H1 (cell line): ENCODE data around the gene GALNT17. TPM values are rescaled to one million over a fixed set of nuclear protein-coding genes. Genes with fewer than 3 reads are reported as not detected.

Experiments
- CTCF ChIA-PET: fragments of 300-600 bp; sonication (Branson Sonifier 250); formaldehyde crosslinking; loops from one replicate; lab custom pipeline; 2021; ENCODE audit not compliant: partially characterized antibody; lab: Charles Lee
- POLR2A ChIA-PET: fragments of 300-600 bp; sonication (Branson Sonifier 250); formaldehyde crosslinking; loops from one replicate; lab custom pipeline; 2021; ENCODE audit warnings: inconsistent platforms; ENCODE audit not compliant: partially characterized antibody; lab: Charles Lee
- DNase-seq, 2 experiments: peaks; one replicate each; pipeline versions ENCODE4 v3.0.0 to v3.0.0-alpha.2; 2010 to 2022; ENCODE audit warnings: low spot score in 2 of 2, low read depth in 1 of 2, mixed read lengths in 1 of 2
- FAIRE-seq: peaks from 2 replicates; lab custom pipeline; 2011; peaks lifted over from hg19 to GRCh38; lab: Jason Lieb, UNC
- H2AFZ ChIP-seq: 2 replicates; pipeline ENCODE4 v1.8.1; 2012; ENCODE audit warnings: low read length, inconsistent platforms
- H2AK5ac ChIP-seq: 2 replicates; pipeline ENCODE4 v1.6.1; 2013; ENCODE audit warnings: low read depth, low read length
- H2BK120ac ChIP-seq: replicated peaks from 2 replicates; pipeline ENCODE3; 2013; ENCODE audit warnings: low read depth, low read length, inconsistent platforms
- H2BK12ac ChIP-seq: 2 replicates; pipeline ENCODE4 v1.6.1; 2013; ENCODE audit warnings: low read depth, low read length
- H2BK15ac ChIP-seq: 2 replicates; pipeline ENCODE4 v1.6.1; 2013; ENCODE audit warnings: low read length
- H2BK20ac ChIP-seq: 2 replicates; pipeline ENCODE4 v1.6.1; 2013; ENCODE audit warnings: low read length
- H2BK5ac ChIP-seq: 2 replicates; pipeline ENCODE4 v1.6.1; 2013; ENCODE audit warnings: low read depth, low read length
- H3K14ac ChIP-seq: 2 replicates; pipeline ENCODE4 v1.6.1; 2013; ENCODE audit warnings: inconsistent platforms; ENCODE audit not compliant: insufficient read length
- H3K18ac ChIP-seq: 2 replicates; pipeline ENCODE4 v1.6.1; 2013; ENCODE audit warnings: low read length; ENCODE audit errors: extremely low read depth
- H3K23ac ChIP-seq: 2 replicates; pipeline ENCODE4 v1.6.1; 2013; ENCODE audit warnings: inconsistent platforms; ENCODE audit not compliant: insufficient read length
- H3K23me2 ChIP-seq: 2 replicates; pipeline ENCODE4 v1.6.1; 2013; ENCODE audit warnings: low read depth, low read length
- H3K27ac ChIP-seq: 2 replicates; pipeline ENCODE4 v1.6.1; 2011; ENCODE audit warnings: low read depth, low read length, inconsistent platforms
- H3K27me3 ChIP-seq, 4 experiments: replicated peaks in 1 of 4; 1 replicate in 1 of 4; 2 replicates in 3 of 4; pipeline versions ENCODE4 v1.6.1 to v1.8.1; 2011 to 2013; ENCODE audit warnings: low read length in 3 of 4, mild to moderate bottlenecking in 3 of 4, inconsistent platforms in 2 of 4, mixed read lengths in 2 of 4, moderate library complexity in 1 of 4; ENCODE audit not compliant: control insufficient read depth in 3 of 4, insufficient read depth in 3 of 4; ENCODE audit errors: extremely low read depth in 1 of 4
- H3K36me3 ChIP-seq, 4 experiments: 2 replicates each; pipeline versions ENCODE4 v1.6.1 to v1.8.1; 2011 to 2013; ENCODE audit warnings: mild to moderate bottlenecking in 4 of 4, low read length in 3 of 4, moderate library complexity in 2 of 4, control low read depth in 1 of 4, inconsistent platforms in 1 of 4; ENCODE audit not compliant: insufficient read depth in 4 of 4, control insufficient read depth in 2 of 4
- H3K4ac ChIP-seq: replicated peaks from 2 replicates; pipeline ENCODE3; 2013; ENCODE audit warnings: low read length, low read depth, mixed read lengths, inconsistent platforms; ENCODE audit not compliant: insufficient read length
- H3K4me1 ChIP-seq, 4 experiments: replicated peaks in 1 of 4; 1 replicate in 1 of 4; 2 replicates in 3 of 4; pipeline versions ENCODE4 v1.6.1 to v1.8.1; 2011 to 2013; ENCODE audit warnings: low read length in 3 of 4, inconsistent platforms in 2 of 4, mixed read lengths in 1 of 4; ENCODE audit not compliant: insufficient read depth in 4 of 4, control insufficient read depth in 3 of 4
- H3K4me2 ChIP-seq, 2 experiments: 2 replicates each; pipeline versions ENCODE4 v1.6.1 to v1.8.1; 2011 to 2013; ENCODE audit warnings: low read depth in 2 of 2, low read length in 2 of 2, control low read depth in 1 of 2, inconsistent platforms in 1 of 2, mild to moderate bottlenecking in 1 of 2; ENCODE audit not compliant: insufficient read depth in 1 of 2
- H3K4me3 ChIP-seq, 4 experiments: fragments of 200-600, 300-600 bp in 1 of 4; sonication (generic), shearing (Covaris generic), sonication (Bioruptor Twin) in 1 of 4; 2 replicates each; pipeline versions ENCODE4 v1.5.1 to v1.8.1; 2011 to 2016; ENCODE audit warnings: low read length in 4 of 4, low read depth in 3 of 4, control low read depth in 2 of 4, inconsistent platforms in 2 of 4, mild to moderate bottlenecking in 2 of 4, mixed read lengths in 1 of 4, moderate library complexity in 1 of 4; ENCODE audit not compliant: insufficient read depth in 2 of 4; ENCODE audit errors: extremely low read depth in 1 of 4
- H3K56ac ChIP-seq: replicated peaks from 2 replicates; pipeline ENCODE3; 2013; ENCODE audit warnings: low read depth, mild to moderate bottlenecking, mixed read lengths, low read length, inconsistent platforms; ENCODE audit not compliant: insufficient read length
- H3K79me1 ChIP-seq: 2 replicates; pipeline ENCODE4 v1.6.1; 2013; ENCODE audit warnings: low read depth, low read length, control low read depth
- H3K79me2 ChIP-seq, 2 experiments: 2 replicates each; pipeline versions ENCODE4 v1.6.1 to v1.8.1; 2012 to 2013; ENCODE audit warnings: low read length in 2 of 2, mild to moderate bottlenecking in 2 of 2, inconsistent platforms in 1 of 2; ENCODE audit not compliant: insufficient read depth in 2 of 2, control insufficient read depth in 1 of 2
- H3K9ac ChIP-seq, 4 experiments: replicated peaks in 1 of 4; 1 replicate in 1 of 4; 2 replicates in 3 of 4; pipeline versions ENCODE4 v1.6.1 to v1.8.1; 2011 to 2013; ENCODE audit warnings: low read depth in 3 of 4, low read length in 3 of 4, control low read depth in 2 of 4, mild to moderate bottlenecking in 2 of 4, moderate library complexity in 2 of 4, inconsistent platforms in 1 of 4; ENCODE audit errors: extremely low read depth in 1 of 4
- H3K9me3 ChIP-seq, 2 experiments: 2 replicates each; pipeline versions ENCODE4 v1.6.1 to v1.8.1; 2012 to 2013; ENCODE audit warnings: mild to moderate bottlenecking in 2 of 2, moderate library complexity in 2 of 2, control low read depth in 1 of 2, inconsistent platforms in 1 of 2, low read depth in 1 of 2, low read length in 1 of 2, mixed read lengths in 1 of 2; ENCODE audit not compliant: insufficient read depth in 2 of 2
- H4K20me1 ChIP-seq, 2 experiments: replicated peaks in 1 of 2; 2 replicates each; pipeline versions ENCODE3 to v1.8.1; 2011 to 2013; ENCODE audit warnings: inconsistent platforms in 2 of 2, low read length in 2 of 2, mild to moderate bottlenecking in 1 of 2; ENCODE audit not compliant: insufficient read depth in 2 of 2, control insufficient read depth in 1 of 2
- H4K5ac ChIP-seq: 2 replicates; pipeline ENCODE4 v1.6.1; 2013; ENCODE audit warnings: low read length, low read depth, mixed read lengths, inconsistent platforms; ENCODE audit not compliant: insufficient read length
- H4K8ac ChIP-seq: 2 replicates; pipeline ENCODE4 v1.8.0; 2013; ENCODE audit warnings: mild to moderate bottlenecking, moderate library complexity, low read length, inconsistent platforms; ENCODE audit not compliant: insufficient read depth; ENCODE audit errors: extremely low read depth
- H4K91ac ChIP-seq: replicated peaks from 2 replicates; pipeline ENCODE3; 2013; ENCODE audit warnings: low read length, mixed read lengths, inconsistent platforms; ENCODE audit not compliant: insufficient read length
- GTF2F1 ChIP-seq: IDR thresholded peaks from 2 replicates; pipeline ENCODE4 v1.6.1; 2012; ENCODE audit warnings: low read depth, low read length, improper control_type of control experiment, borderline replicate concordance
- KDM1A ChIP-seq: fragments of 200-600, 300-600 bp; sonication (generic); IDR thresholded peaks from 2 replicates; pipeline ENCODE4 v1.7.1; 2016; ENCODE audit warnings: mild to moderate bottlenecking, low read length, borderline replicate concordance
- NRF1 ChIP-seq: IDR thresholded peaks from 2 replicates; pipeline ENCODE4 v1.6.1; 2011; ENCODE audit warnings: mild to moderate bottlenecking, low read depth, low read length, improper control_type of control experiment
- RBBP5 ChIP-seq: IDR thresholded peaks from 2 replicates; pipeline ENCODE4 v1.7.1; 2012; ENCODE audit warnings: low read depth, mild to moderate bottlenecking, inconsistent platforms, low read length, moderate library complexity, borderline replicate concordance
- TCF12 ChIP-seq: IDR thresholded peaks from 2 replicates; pipeline ENCODE4 v1.6.1; 2011; ENCODE audit warnings: low read depth, mild to moderate bottlenecking, low read length
- WGBS, 2 experiments: shearing (Covaris generic) in 1 of 2; methylation state at CpG; one replicate each; pipeline versions ENCODE4 v1.1.6 to v1.1.7; 2013 to 2015; ENCODE audit warnings: low lambda C conversion rate in 2 of 2, mixed read lengths in 2 of 2, inconsistent platforms in 1 of 2, low coverage in 1 of 2, missing lambda C conversion rate in 1 of 2; ENCODE audit not compliant: insufficient replicate concordance in 2 of 2, insufficient coverage in 1 of 2, insufficient read length in 1 of 2; ENCODE audit errors: extremely low coverage in 1 of 2, missing lambda C conversion rate in 1 of 2; 5-methylcytosine and 5-hydroxymethylcytosine counted together
- polyA plus RNA-seq, 7 experiments: library from polyadenylated mRNA; depleted of rRNA in 3 of 7; stranded (reverse) in 5 of 7; unstranded in 2 of 7; fragments of >200 nt in 5 of 7; fragments of 200-250 nt in 2 of 7; gene quantifications; 1 replicate in 5 of 7; 2 replicates in 1 of 7; 4 replicates in 1 of 7; pipeline versions ENCODE4 v1.2.1 to v1.2.3, GENCODE V29; 2011 to 2013; ENCODE audit warnings: missing spikeins in 2 of 7, mixed read lengths in 2 of 7
- total RNA-seq: library from RNA; stranded (reverse); fragmentation: NEBNext Ultra II Directional; extraction: Animal tissue kit (Norgen Biotek cat#: 25700); gene quantifications from 2 replicates; pipeline ENCODE4 v1.2.1, GENCODE V29; 2021
- TF ChIP-seq, protein P1 (sequence below), 3 experiments: IDR thresholded peaks; 1 replicate in 2 of 3; 2 replicates in 1 of 3; pipeline versions ENCODE4 v1.5.1 to v1.6.1; 2011; ENCODE audit warnings: low read length in 3 of 3, mild to moderate bottlenecking in 3 of 3, inconsistent platforms in 2 of 3, low read depth in 1 of 3, moderate library complexity in 1 of 3; ENCODE audit not compliant: insufficient read depth in 1 of 3; ENCODE audit errors: control extremely low read depth in 1 of 3

Gene GALNT17
- total and polyA plus RNA-seq, 2 of the 8 experiments (the other 6 are each of a cell fraction or from before 2014, with no cell fraction given), result 37.7 to 47.0 TPM

DNA sequence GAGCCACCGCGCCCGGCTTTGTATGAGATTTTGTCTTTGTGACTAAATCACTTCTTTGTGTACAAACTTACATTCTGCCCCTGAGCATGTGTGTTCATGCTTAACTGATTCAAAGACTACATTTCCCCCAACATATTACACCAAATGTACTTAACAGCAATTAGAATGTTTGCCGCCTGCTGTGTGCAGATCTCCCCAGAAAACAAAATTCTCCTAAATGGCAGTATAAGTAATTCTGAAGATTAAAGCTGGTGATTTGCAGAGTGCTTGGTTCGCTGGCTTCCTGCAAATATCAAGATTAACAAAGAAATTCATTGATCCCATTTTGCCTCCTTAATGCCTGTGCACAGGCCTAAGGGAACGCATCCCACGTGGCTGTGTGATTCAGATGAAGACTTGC is 230.3 kb downstream of the GALNT17 start:
- Histone ChIP-seq H3K4me2 (no peak overlapping the region), H3K56ac (no peak overlapping the region), H2AK5ac (no peak overlapping the region; the same call in 1 of the 2 replicates), H3K18ac (no peak overlapping the region), H4K91ac (no peak overlapping the region), H3K23me2 (no peaks in the 10 kb centered on the region), H2BK20ac (no peak overlapping the region), H4K20me1 (no peaks in the 10 kb centered on the region), H3K4me3 (no peak overlapping the region), H3K27ac (no peak overlapping the region), H3K14ac (no peak overlapping the region), H2BK12ac (no peak overlapping the region), H3K4ac (no peak overlapping the region), H2AFZ (no peak overlapping the region), H2BK15ac (no peak overlapping the region), H3K9me3 (peaks cover 3 to 6% of the 10 kb centered on the region in 2 experiments; a peak in 1 of 4 replicates), H3K9ac (no peak overlapping the region), H3K36me3 (no peaks in the 10 kb centered on the region), H3K79me1 (peaks cover 3% of the 10 kb centered on the region; the same call in 1 of the 2 replicates), H3K4me1 (peaks cover 4 to 10% (median 6%) of the 10 kb centered on the region in 4 experiments; a peak in 5 of 7 replicates), H3K79me2 (peaks cover 0 to 51% of the 10 kb centered on the region in 2 experiments; a peak in 2 of 4 replicates), H3K27me3 (no peaks in the 10 kb centered on the region), H2BK5ac (no peak overlapping the region), H4K5ac (no peak overlapping the region), H2BK120ac (no peak overlapping the region), H3K23ac (no peak overlapping the region), H4K8ac (no peak overlapping the region)
- ChIA-PET CTCF (no interaction called here), POLR2A (no interaction called here)
- WGBS, 2 experiments, result 85% methylated on average over 7 of the region's 7 CpGs; no CpG with 5 or more reads in 1 of the 2 experiments
- DNase-seq (no peak), FAIRE-seq (no peak)
- TF ChIP-seq RBBP5 (no peak), NRF1 (no peak), TCF12 (no peak), KDM1A (no peak), GTF2F1 (no peak)
- TF ChIP-seq, protein P1, sequence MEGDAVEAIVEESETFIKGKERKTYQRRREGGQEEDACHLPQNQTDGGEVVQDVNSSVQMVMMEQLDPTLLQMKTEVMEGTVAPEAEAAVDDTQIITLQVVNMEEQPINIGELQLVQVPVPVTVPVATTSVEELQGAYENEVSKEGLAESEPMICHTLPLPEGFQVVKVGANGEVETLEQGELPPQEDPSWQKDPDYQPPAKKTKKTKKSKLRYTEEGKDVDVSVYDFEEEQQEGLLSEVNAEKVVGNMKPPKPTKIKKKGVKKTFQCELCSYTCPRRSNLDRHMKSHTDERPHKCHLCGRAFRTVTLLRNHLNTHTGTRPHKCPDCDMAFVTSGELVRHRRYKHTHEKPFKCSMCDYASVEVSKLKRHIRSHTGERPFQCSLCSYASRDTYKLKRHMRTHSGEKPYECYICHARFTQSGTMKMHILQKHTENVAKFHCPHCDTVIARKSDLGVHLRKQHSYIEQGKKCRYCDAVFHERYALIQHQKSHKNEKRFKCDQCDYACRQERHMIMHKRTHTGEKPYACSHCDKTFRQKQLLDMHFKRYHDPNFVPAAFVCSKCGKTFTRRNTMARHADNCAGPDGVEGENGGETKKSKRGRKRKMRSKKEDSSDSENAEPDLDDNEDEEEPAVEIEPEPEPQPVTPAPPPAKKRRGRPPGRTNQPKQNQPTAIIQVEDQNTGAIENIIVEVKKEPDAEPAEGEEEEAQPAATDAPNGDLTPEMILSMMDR (IDR thresholded peaks at IDR 0.05; ENCODE audit: control extremely low read depth in 1 of 3, insufficient read depth in 1 of 3, low read depth in 1 of 3, low read length in 3 of 3), result no peak
